Hepatocyte (in vitro differentiated cells): ENCODE data around the gene EYS.

Source experiments
- EZH2 ChIP-seq: fragments of 200-600 bp; sonication (generic); IDR thresholded peaks from 2 replicates; pipeline ENCODE4 v1.6.1; 2016; ENCODE audit warnings: antibody characterized with exemption, mild to moderate bottlenecking, borderline replicate concordance
- TF ChIP-seq, protein P1 (sequence below): fragments of 200-600 bp; sonication (generic); IDR thresholded peaks from 2 replicates; pipeline ENCODE4 v1.5.1; 2016; ENCODE audit warnings: antibody characterized with exemption, mild to moderate bottlenecking; ENCODE audit not compliant: poor library complexity

DNA sequence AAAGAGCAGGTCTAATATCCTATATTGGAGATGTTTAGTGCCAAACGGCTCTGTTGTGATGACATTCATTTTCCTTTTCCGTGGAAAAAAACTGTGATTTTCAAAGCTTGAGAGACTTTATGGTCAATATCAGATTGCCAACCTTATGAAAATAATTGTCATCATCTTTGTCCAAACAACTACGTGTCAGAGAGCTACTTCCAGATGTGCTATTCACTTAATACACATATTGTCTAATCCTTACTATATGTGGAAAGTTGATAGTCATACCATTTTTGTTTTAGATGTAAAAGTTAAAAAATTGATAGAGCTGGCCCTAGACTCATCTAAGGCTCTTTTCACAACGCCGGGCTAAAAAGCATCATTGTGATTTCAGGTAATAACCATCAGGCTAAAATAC, 1521.4 kb downstream of the EYS start:
- TF ChIP-seq, protein P1, sequence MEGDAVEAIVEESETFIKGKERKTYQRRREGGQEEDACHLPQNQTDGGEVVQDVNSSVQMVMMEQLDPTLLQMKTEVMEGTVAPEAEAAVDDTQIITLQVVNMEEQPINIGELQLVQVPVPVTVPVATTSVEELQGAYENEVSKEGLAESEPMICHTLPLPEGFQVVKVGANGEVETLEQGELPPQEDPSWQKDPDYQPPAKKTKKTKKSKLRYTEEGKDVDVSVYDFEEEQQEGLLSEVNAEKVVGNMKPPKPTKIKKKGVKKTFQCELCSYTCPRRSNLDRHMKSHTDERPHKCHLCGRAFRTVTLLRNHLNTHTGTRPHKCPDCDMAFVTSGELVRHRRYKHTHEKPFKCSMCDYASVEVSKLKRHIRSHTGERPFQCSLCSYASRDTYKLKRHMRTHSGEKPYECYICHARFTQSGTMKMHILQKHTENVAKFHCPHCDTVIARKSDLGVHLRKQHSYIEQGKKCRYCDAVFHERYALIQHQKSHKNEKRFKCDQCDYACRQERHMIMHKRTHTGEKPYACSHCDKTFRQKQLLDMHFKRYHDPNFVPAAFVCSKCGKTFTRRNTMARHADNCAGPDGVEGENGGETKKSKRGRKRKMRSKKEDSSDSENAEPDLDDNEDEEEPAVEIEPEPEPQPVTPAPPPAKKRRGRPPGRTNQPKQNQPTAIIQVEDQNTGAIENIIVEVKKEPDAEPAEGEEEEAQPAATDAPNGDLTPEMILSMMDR, result no peak
- no peak for TF ChIP-seq EZH2
